GM13976 (cell line): ENCODE measurements around the gene DPAGT1.

Source experiments
- DNase-seq: peaks from one replicate; pipeline ENCODE4 v3.0.0; 2012; ENCODE audit warnings: low spot score
- CTCF ChIP-seq: IDR thresholded peaks from 2 replicates; pipeline ENCODE4 v1.5.1; 2012; ENCODE audit warnings: borderline replicate concordance, mild to moderate bottlenecking; ENCODE audit not compliant: insufficient read depth; ENCODE audit errors: extremely low read depth, missing control alignments, control extremely low read depth
- in situ Hi-C: fragments of 300-500 bp; cut with MboI; formaldehyde crosslinking; loops from one replicate; pipeline ENCODE4 v1.12.0; 2022; ENCODE audit warnings: low sequenced_read_pairs, mixed read lengths, inconsistent platforms; ENCODE audit not compliant: unreplicated experiment

Gene DPAGT1

DNA sequence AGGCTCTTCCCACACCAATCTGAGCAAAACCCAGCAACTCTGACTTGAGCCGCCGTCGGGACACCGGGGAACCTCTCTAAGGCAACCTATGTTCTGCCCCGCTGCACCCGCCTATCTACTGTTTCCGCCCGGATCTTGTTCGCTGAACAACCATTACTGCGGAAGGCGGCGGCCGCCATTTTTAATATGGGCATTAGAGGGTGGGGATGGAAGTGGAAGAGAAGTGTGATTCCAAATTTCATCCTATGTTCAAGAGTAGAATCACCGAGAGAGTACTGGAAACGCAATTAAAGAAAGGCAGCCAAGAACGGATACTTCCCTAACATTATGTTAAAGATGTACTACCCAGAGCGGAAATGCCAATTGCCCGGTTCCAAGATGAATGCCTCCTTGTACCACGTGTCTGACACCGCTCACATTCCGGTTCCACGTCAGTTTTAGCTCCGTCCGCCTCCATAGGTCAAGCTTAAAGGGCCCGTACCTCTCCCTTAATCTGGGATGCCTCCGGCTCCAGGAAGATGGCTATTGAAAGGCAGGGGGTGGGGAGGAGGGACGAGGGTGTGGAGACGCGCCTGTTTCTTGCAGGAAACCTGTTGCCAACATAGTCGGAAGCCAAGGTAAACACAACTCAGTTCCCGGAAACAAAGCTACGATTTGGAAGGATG lies at the start of gene DPAGT1:
Gene DPAGT1, minus strand, starts transcription at position 95 of the 665 bp plus-strand sequence. CDS start 198 bp downstream, outside the sequence.
- TF ChIP-seq CTCF, result no peak
- peak; percentile 80 for DNase-seq
- in situ Hi-C loops, result no loop called here

GRCh38 chr11:119149786-119150275 lies 48.2 kb upstream of the DPAGT1 start:
- no peak for TF ChIP-seq CTCF
- no peak for DNase-seq
- in situ Hi-C loops, result no loop called here

- DNase-seq, result peak; percentile 59
- no peak for TF ChIP-seq CTCF
- in situ Hi-C loops, result no loop called here
Observed at GRCh38 chr11:119149018-119149785, 47.5 kb upstream of the DPAGT1 start, which contains the start of gene ABCG4. ABCG4 (plus strand) TSS chr11:119149052; CDS start chr11:119149966, 914 bp downstream.

DNA sequence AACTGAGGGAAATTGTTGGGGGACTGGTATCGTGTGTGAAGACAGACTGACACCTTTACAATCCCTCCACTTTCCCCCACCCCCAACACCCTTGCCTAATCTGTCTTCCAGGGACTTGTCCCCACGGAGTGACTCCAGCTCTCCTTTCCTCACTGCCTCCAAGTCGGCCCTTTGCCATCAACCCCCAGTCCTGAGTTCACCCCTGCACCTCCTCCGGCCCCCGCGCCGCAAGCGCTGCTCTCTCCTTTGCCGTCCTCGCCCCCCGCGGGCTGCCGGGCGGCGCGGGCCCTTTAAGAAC lies 47.0 kb upstream of the DPAGT1 start:
- in situ Hi-C loops, result no loop called here
- TF ChIP-seq CTCF, result no peak
- DNase-seq, result no peak

DNA sequence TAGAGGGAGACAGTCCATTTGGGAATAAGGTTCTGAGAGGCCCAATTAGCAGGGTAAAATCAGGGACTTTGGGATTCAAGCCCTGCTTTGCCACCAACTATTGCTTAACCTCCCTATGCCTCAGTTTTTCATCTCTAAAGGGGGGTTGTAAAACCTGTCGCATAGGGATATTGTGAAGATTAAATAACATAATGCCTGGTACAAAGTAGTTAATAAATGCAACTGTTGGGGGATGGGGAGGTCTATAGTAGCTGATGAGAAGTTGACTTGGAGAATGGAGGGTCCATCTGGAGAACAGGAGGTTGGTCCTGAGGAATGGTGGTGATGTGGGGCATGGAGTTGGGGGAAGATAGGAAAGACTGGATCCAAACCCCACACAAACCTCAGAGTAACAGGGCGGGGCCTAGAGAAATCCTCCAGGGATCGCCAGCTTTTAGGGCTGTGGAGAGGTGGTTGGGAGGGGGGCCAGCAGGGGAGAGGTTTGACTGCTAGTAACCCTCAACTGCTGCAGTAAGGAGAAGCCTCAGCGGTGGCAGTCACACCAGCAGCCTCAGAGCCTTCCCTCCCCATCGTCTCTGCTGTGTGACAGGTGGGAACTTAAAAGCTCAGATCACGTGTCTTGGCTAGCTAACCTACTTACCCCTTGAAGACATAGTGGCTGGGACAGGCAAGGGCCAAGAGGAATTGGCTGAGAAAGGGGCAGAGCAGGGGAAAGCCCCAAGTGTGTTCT lies 46.1 kb upstream of the DPAGT1 start:
- no peak for TF ChIP-seq CTCF
- no peak for DNase-seq
- in situ Hi-C loops, result no loop called here

DNA sequence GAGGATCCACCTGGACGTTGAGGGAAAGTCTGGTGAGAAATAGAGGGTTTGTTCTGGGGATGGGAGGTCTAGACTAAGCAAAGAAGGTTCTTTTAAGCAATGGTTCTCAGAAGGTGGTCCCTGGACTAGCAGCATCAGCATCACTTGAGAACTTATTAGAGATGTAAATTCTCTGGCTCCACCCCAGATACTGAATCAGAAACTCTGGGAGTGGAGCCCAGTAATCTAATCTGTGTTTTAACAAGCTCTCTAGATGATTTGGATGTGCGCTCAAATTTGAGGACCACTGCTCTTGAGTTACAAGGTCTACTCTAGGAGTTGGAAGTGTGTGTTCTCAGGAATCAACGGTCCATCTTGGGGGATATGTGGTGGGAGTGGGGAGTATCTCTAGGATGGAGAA lies 43.9 kb upstream of the DPAGT1 start:
- in situ Hi-C loops, result no loop called here

More for the DNA sequence above, 43.9 kb upstream of the DPAGT1 start:
- TF ChIP-seq CTCF, result no peak
- no peak for DNase-seq
